NCI-H2171 treated with DMSO at 0.1 percent for 48 hours (cell line): ENCODE data around the gene RASSF4.

Source experiments
- DNase-seq: peaks from one replicate; lab custom pipeline; 2025; lab: John Stamatoyannopoulos, UW

Gene RASSF4

GRCh38 chr10:44976352-44977198, 17.0 kb downstream of the RASSF4 start:
- DNase-seq = no peak

DNA sequence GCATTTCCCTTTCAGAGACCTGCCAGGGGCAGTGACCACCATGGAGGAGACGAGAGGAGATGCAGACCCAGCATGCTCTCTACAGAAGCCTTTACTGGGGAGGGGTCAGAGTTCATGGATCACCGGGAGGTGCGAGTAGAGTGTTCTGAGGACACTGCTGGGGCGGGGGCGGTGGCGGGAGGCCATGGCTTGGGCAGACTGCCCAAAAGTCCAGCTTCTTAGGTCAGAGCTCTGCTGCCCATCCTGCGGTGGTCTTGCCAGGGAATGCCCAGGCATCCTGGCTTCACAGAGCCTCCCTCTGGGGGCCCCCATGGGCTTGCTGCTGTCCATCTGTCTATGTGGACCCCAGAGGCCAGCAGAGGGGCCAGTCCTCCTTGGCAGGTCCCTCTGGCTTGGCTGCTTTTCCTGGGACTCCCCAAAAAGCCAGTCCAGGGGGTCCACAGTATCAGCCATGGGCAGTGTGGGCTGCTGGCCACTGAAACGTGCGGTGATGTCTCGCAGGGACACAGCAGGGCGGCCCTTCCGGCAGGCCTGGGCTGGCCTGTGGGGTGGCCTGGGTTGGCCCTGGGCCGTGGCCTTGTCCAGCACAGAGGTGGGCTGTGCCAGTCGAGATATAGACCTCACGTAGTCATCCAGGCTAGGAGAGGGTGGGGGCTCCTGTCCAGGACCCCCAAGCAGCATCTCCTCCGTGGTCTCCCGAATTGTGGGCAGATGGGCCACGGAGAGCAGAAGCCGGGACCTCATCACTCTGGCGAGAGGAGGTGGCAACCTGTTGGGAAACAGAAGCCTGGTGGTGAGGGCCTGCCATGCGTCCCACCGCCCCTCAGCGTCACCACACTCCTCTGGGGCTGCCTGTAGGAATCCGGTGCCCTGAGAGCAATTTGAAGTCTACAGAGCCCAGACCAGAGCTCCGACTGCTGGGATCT, 17.9 kb downstream of the RASSF4 start:
- DNase-seq = no peak

DNA sequence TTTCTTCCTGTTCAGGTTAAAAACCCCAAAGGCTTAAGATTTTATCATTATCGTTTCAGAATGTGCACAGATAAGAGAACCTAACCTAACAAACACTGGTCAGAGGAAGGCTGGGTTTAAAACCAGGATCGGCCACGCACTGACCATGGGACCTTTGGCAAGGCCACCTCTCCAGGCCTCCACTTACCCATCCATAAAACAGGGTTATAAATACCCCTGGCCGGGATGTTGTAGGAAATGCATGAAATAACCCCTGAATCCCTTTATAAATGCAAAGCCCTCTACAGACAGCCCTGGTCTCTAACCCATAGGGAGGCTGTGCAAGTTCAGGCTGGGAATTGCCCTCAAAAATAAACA, 18.6 kb downstream of the RASSF4 start:
- DNase-seq = no peak

DNA sequence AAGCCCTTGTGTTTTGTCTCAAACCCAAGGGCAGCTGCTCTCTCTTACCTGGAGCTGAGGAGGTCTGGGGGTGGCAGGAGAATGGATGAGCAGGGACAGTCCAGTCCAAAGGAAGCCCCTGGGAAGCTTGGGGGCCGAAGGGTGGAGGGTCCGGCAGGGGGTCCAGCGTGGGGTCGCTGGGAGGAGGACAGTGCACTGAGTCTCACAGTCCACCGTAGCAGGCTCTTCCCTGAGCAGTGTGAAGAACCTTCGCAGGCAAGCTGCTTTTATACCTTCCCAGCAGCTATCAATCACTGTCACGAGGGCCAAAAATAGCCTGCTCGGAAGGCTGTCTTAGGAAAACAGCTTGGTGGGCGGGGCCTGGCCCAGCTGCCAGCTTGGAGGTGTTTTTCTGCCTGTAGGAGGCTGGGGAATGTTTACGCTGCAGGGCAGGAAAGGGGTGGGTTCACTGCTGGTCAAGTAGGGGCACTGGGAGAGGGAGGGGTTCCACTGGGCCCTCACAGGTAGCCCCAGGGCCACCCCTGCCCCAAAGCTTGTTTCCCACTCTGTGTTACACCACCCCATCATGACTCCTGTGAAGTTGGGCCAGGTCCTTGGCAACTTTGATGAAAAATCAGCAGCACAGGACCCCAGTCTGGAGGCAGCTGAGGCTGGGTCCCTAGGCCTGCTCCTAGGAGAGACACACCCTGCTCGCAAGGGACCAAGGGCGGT, 19.1 kb downstream of the RASSF4 start, which contains the start of gene DEPP1:
TSS of gene DEPP1 (minus strand) at position 240 of the 711 bp plus-strand sequence. CDS start 779 bp downstream, outside the sequence.
- DNase-seq = peak; percentile 84

- no peak for DNase-seq
Measured at GRCh38 chr10:44979281-44980191, 19.9 kb downstream of the RASSF4 start.

DNA sequence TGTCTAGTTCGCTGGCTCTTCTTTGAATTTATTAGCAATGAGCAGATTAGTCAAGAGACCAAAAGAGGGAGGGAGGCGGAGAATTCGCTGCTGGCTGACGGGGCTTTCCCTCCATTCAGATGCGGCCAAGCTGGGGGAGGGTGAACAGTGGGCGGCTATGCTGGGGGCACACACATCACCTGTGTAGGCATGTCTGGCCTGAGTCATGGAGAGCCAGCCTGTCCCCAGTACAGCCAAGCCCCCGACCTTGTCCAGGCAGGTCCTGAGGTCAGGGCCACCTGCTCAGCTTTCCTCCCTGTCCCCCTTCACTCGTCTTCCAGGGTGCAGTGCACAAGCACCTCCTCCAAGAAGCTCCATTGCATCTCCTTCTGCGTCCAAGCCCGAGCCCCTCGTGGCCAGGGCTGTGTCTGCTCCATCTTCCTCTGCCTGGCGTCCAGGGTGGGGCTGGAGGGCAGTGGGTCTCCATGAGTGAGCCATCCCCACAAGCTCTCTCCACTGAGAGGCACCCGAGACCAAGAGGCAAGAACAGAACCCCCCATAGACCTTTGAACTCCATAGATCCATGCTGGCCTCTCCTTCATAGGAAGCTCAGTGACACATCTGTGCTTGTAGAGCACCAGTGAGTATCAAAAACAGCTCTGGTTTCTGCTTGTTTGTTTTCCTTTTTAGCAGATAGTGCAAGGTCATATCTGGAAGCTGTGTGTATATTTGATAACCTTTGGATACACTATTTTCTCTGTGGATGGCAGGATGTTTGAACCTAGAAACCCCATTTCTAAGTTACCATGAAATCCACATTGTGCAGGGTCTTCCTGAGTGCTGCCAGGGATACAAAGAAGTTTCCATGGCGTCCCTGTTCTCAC, 20.9 kb downstream of the RASSF4 start:
- no peak for DNase-seq

GRCh38 chr10:44981172-44982113, 21.8 kb downstream of the RASSF4 start:
- DNase-seq = no peak

GRCh38 chr10:44982114-44982460, 22.5 kb downstream of the RASSF4 start:
- no peak for DNase-seq

GRCh38 chr10:44982496-44982895, 22.9 kb downstream of the RASSF4 start:
- DNase-seq = no peak

DNA sequence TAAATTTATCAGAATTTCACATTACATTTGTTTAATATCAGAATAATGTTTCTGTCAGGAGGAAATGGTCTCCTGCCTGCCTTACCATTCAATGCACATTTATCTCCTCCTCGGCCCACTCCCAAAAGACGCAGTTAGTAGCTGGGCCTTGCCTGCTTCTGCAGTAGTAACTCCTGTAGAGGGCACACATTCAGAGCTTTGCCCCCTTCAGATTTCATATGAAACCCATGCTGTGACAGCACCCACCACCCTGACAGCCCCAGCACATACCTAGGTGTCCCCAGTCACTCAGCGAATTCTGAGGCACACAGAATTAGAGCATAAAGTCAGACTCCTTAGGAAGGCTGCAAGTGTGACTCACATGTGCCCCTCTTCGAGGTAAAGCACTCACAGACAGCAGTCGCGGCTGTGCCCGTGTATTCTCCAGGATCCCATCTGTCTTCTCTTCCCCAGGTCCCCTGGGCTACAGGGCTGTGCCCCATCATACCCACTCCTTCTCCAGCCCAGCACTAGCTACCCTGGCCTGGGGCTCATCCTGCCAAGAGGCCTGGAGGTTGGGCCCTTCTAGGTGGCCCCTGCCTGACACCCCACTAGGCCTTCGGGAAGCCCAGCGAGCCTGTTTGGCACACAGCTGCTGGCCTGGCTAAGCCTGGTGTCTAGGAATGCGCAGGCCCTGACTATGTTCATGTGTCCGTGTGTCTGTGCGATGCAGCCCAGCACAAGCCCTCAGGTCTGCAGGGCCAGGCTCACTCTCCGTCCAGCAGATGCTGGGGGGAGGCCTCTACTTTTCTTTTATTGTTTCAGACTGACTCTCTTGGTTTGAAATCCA, 23.7 kb downstream of the RASSF4 start:
- DNase-seq = no peak

GRCh38 chr10:44983895-44984278, 24.3 kb downstream of the RASSF4 start:
- no peak for DNase-seq

GRCh38 chr10:44984671-44985101, 25.1 kb downstream of the RASSF4 start:
- no peak for DNase-seq

DNA sequence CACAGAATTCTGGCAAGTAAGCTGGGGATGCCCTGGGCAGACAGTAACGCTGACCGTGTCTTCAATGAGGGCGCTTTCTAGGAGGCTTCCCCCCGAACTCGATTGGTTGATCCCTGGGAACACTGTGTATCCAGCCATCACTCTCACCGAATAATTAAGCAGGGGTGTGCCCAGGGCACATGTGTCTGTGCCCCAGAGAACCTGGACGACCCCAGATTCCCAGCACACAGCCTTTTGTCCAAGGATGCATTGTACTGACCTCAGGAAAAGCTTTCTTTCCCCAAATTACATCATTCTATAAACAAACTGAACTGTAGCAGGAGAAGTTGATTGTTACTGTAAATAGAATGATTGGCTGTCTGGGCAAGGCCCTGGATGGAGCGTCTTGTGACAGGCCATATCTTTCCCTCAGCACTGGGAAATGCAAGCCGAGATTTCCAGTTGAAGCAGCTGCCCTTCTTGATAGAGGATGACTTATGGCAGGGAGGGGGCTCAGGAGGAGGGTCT, 25.6 kb downstream of the RASSF4 start:
- DNase-seq = no peak

- DNase-seq = no peak
Measured at GRCh38 chr10:44986179-44986578, 26.6 kb downstream of the RASSF4 start.

GRCh38 chr10:44986670-44987069, 27.1 kb downstream of the RASSF4 start:
- no peak for DNase-seq

GRCh38 chr10:44988957-44989585, 29.5 kb downstream of the RASSF4 start:
- no peak for DNase-seq

DNA sequence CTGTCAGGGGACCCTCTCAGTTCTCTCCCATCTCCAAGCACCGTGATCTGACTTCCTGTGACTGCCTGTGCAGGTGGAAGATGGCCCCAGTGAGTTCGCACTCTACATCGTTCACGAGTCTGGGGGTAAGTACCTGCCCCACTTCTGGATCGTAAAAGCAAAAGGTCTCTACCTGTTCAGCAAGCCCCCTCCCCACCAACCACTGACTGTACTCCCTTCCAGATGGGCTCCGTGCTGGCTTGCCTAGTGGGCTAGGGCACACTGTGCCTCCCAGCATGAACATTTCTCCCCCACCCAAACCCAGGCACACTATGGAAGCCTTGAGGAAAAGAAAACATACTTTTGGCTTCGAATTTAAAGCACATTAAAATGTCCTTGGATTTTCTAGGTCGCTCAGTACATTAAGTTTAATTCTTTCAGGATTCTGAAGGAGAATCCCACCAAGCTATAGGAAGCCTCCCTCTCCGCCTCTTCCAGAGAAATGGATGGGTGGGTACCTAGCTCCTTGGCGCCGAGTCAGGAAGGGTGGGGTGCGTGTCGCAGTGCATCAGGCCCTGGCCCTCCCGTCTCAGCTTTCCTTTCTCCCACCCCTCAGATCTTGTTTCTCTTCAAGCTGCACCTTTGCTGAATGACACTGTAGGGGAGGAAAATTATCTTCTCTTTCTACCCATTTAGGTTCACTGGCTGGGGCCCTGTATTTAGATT, 30.1 kb downstream of the RASSF4 start:
- DNase-seq = no peak
